ENCODE measurements around the gene QSOX1.

DNA sequence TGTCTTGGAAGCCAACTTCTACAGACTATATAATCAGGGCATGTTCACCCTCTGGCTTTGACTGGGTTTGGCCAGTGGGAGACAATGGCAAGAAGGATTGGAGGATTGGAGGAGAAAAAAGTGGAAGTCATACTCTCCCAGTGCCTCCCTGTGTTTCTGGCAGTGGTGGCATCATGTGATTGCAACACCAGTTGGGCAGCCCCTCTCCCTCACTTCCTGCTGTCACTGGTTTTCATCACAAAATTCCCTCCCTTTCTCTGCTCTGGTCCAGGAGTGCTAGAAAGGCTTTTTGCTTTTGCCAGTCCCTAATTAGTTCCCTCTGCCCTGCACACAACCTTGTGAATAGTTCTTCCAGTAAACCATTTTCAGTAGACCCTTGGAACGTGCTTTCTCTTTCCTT is 3.7 kb upstream of the QSOX1 start:
- no peak for TF ChIP-seq CTCF (conservative IDR thresholded peaks at IDR 0.05; ENCODE audit: low read depth, low read length)
- no peak for TF ChIP-seq BHLHE40 (IDR thresholded peaks at IDR 0.05; ENCODE audit: low read depth, low read length)
- peak; percentile 84 for TF ChIP-seq CEBPB (IDR thresholded peaks at IDR 0.05; ENCODE audit: low read depth, low read length)
- no peak for TF ChIP-seq SMC3 (IDR thresholded peaks at IDR 0.05; ENCODE audit: low read depth, low read length)
- TF ChIP-seq MAFK (IDR thresholded peaks at IDR 0.05; ENCODE audit: low read depth, low read length): no peak
- TF ChIP-seq POLR2A (IDR thresholded peaks at IDR 0.05; ENCODE audit: low read depth, low read length): no peak
- TF ChIP-seq RFX5 (IDR thresholded peaks at IDR 0.05; ENCODE audit: low read depth, low read length): no peak
- TF ChIP-seq RCOR1 (IDR thresholded peaks at IDR 0.05; ENCODE audit: insufficient replicate concordance, low read length): no peak
- TF ChIP-seq RAD21 (IDR thresholded peaks at IDR 0.05; ENCODE audit: low read length): no peak
- TF ChIP-seq MAZ (IDR thresholded peaks at IDR 0.05; ENCODE audit: borderline replicate concordance, low read depth, low read length): no peak
- TF ChIP-seq ELK1 (IDR thresholded peaks at IDR 0.05; ENCODE audit: borderline replicate concordance, low read depth, low read length): no peak
- TF ChIP-seq FOS (IDR thresholded peaks at IDR 0.05; ENCODE audit: low read depth, low read length): no peak
